Endothelial cell of umbilical vein (primary cell): ENCODE results near the gene ZNF800. TPM values are rescaled to one million over a fixed set of nuclear protein-coding genes. Genes with fewer than 3 reads are reported as not detected.

ENCODE experiments used
- BruUV-seq: library from RNA; stranded (reverse); fragments of 400-500 nt; replicated peaks from 2 replicates; lab custom pipeline; 2021; lab: Mats Ljungman, UMichigan
- CTCF ChIA-PET: fragments of 300-600, 350-600 bp; sonication (Branson Sonifier 250); formaldehyde crosslinking; loops from one replicate; lab custom pipeline; 2021; ENCODE audit warnings: antibody characterized with exemption, inconsistent platforms; lab: Charles Lee
- POLR2A ChIA-PET: fragments of 300-600, 350-600 bp; sonication (Branson Sonifier 250); formaldehyde crosslinking; loops from one replicate; lab custom pipeline; 2021; ENCODE audit warnings: antibody characterized with exemption, inconsistent platforms; lab: Charles Lee
- DNase-seq: peaks from one replicate; pipeline ENCODE4 v3.0.0-alpha.2; 2011; ENCODE audit warnings: low read depth, low spot score
- FAIRE-seq: peaks from 2 replicates; lab custom pipeline; 2011; peaks lifted over from hg19 to GRCh38; lab: Jason Lieb, UNC
- H2AFZ ChIP-seq: 2 replicates; pipeline ENCODE4 v1.6.0; 2012; ENCODE audit warnings: low read depth, low read length, control low read depth, inconsistent platforms
- H3K27ac ChIP-seq: 2 replicates; pipeline ENCODE4 v1.5.1; 2011; ENCODE audit warnings: low read depth, mild to moderate bottlenecking, control low read depth, low read length, moderate library complexity; ENCODE audit not compliant: insufficient read depth
- H3K27me3 ChIP-seq, 2 experiments: 2 replicates each; pipeline versions ENCODE4 v1.6.0 to v1.6.1; 2011; ENCODE audit warnings: low read length in 2 of 2, mixed read lengths in 1 of 2; ENCODE audit not compliant: control insufficient read depth in 2 of 2, insufficient read depth in 2 of 2
- H3K36me3 ChIP-seq, 2 experiments: 2 replicates in 1 of 2; 3 replicates in 1 of 2; pipeline ENCODE4 v1.5.1; 2011; ENCODE audit warnings: low read length in 2 of 2, mild to moderate bottlenecking in 1 of 2, moderate library complexity in 1 of 2; ENCODE audit not compliant: control insufficient read depth in 2 of 2, insufficient read depth in 2 of 2; ENCODE audit errors: extremely low read depth in 1 of 2
- H3K4me1 ChIP-seq: 3 replicates; pipeline ENCODE4 v1.5.1; 2011; ENCODE audit warnings: mild to moderate bottlenecking, low read length; ENCODE audit not compliant: control insufficient read depth, insufficient read depth; ENCODE audit errors: extremely low read depth
- H3K4me2 ChIP-seq: 2 replicates; pipeline ENCODE4 v1.6.1; 2011; ENCODE audit warnings: low read length, control low read depth, mixed read lengths; ENCODE audit not compliant: insufficient read depth
- H3K4me3 ChIP-seq, 3 experiments: fragments of 200-600 bp in 1 of 3; sonication (generic), shearing (Covaris generic) in 1 of 3; replicated peaks in 1 of 3; 2 replicates each; pipeline ENCODE4 v1.5.1; 2011 to 2016; ENCODE audit warnings: control low read depth in 3 of 3, low read length in 3 of 3, mild to moderate bottlenecking in 2 of 3, inconsistent platforms in 1 of 3, low read depth in 1 of 3, moderate library complexity in 1 of 3; ENCODE audit not compliant: insufficient read depth in 1 of 3
- H3K79me2 ChIP-seq: 2 replicates; pipeline ENCODE4 v1.6.0; 2012; ENCODE audit warnings: low read length, inconsistent platforms; ENCODE audit not compliant: control insufficient read depth, insufficient read depth
- H3K9ac ChIP-seq: replicated peaks from 2 replicates; pipeline ENCODE3; 2011; ENCODE audit warnings: low read length, control low read depth; ENCODE audit not compliant: insufficient read depth; ENCODE audit errors: extremely low read depth
- H3K9me1 ChIP-seq: replicated peaks from 3 replicates; pipeline ENCODE4 v1.6.0; 2011; ENCODE audit warnings: mild to moderate bottlenecking, low read length; ENCODE audit not compliant: control insufficient read depth, insufficient read depth; ENCODE audit errors: extremely low read depth
- H3K9me3 ChIP-seq: replicated peaks from 2 replicates; pipeline ENCODE4 v1.5.1; 2012; ENCODE audit warnings: low read length, inconsistent platforms; ENCODE audit not compliant: control insufficient read depth, insufficient read depth
- H4K20me1 ChIP-seq: replicated peaks from 2 replicates; pipeline ENCODE3; 2011; ENCODE audit warnings: mild to moderate bottlenecking, low read length; ENCODE audit not compliant: control insufficient read depth, insufficient read depth; ENCODE audit errors: extremely low read depth
- EZH2 ChIP-seq: IDR thresholded peaks from 2 replicates; pipeline ENCODE4 v1.6.1; 2012; ENCODE audit warnings: borderline replicate concordance, low read depth, mild to moderate bottlenecking, moderate library complexity, low read length, inconsistent platforms; ENCODE audit not compliant: severe bottlenecking
- FOS ChIP-seq: IDR thresholded peaks from 2 replicates; pipeline ENCODE4 v1.6.1; 2011; ENCODE audit warnings: mild to moderate bottlenecking, low read length, moderate library complexity, borderline replicate concordance; ENCODE audit not compliant: insufficient read depth
- GATA2 ChIP-seq: IDR thresholded peaks from 2 replicates; pipeline ENCODE4 v1.7.0; 2011; ENCODE audit warnings: low read depth, mild to moderate bottlenecking, moderate library complexity, mixed read lengths, low read length; ENCODE audit not compliant: insufficient read length, insufficient read depth
- JUN ChIP-seq: IDR thresholded peaks from 2 replicates; pipeline ENCODE4 v1.6.1; 2011; ENCODE audit warnings: borderline replicate concordance, low read depth; ENCODE audit not compliant: insufficient read length, insufficient read depth
- MYC ChIP-seq: IDR thresholded peaks from one replicate; pipeline ENCODE4 v1.6.1; 2011; ENCODE audit warnings: mild to moderate bottlenecking, low read depth, low read length
- POLR2A ChIP-seq: IDR thresholded peaks from 2 replicates; pipeline ENCODE4 v1.6.1; 2012; ENCODE audit warnings: low read depth, mild to moderate bottlenecking, control low read depth, low read length
- POLR2AphosphoS5 ChIP-seq: IDR thresholded peaks from 2 replicates; pipeline ENCODE4 v1.6.1; 2012; ENCODE audit warnings: low read depth, mild to moderate bottlenecking, control low read depth, low read length, moderate library complexity; ENCODE audit not compliant: insufficient read depth
- dilution Hi-C: fragments of 300-500 bp; cut with MboI; formaldehyde crosslinking; loops from one replicate; pipeline ENCODE4 v1.15.0; 2019; ENCODE audit warnings: low sequenced_read_pairs; ENCODE audit not compliant: extremely low pct_ligation_motif_present
- intact Hi-C: fragments of 100-400 bp; cut with micrococcal nuclease; formaldehyde crosslinking; loops from one replicate; pipeline ENCODE4 v1.10.0; 2022
- polyA plus RNA-seq, 4 experiments: library from polyadenylated mRNA; depleted of rRNA in 3 of 4; stranded (reverse) in 3 of 4; unstranded in 1 of 4; fragments of >200 nt; gene quantifications; 2 replicates each; pipeline versions ENCODE4 v1.2.1 to v1.2.3, GENCODE V29; 2011 to 2012; ENCODE audit warnings: missing spikeins in 1 of 4
- total RNA-seq: library from RNA; stranded (reverse); gene quantifications from 2 replicates; pipeline ENCODE4 v1.2.3, GENCODE V29; 2021
- TF ChIP-seq, protein P1 (sequence below): IDR thresholded peaks from 2 replicates; pipeline ENCODE4 v1.6.1; 2011; ENCODE audit not compliant: insufficient read depth, insufficient read length
- TF ChIP-seq, protein P2 (sequence below), 2 donors: IDR thresholded peaks; 1 replicate in 1 of 2; 2 replicates in 1 of 2; pipeline ENCODE4 v1.5.1; 2011; ENCODE audit warnings: low read length in 2 of 2, mild to moderate bottlenecking in 2 of 2, moderate library complexity in 2 of 2, control low read depth in 1 of 2, inconsistent platforms in 1 of 2, low read depth in 1 of 2; ENCODE audit not compliant: insufficient read depth in 1 of 2; ENCODE audit errors: extremely low read depth in 1 of 2

The ZNF800 gene
- total and polyA plus RNA-seq, 2 donors (not counting 3 experiments of a cell fraction or from before 2014, with no cell fraction given) = 10.9 to 35.4 TPM

DNA sequence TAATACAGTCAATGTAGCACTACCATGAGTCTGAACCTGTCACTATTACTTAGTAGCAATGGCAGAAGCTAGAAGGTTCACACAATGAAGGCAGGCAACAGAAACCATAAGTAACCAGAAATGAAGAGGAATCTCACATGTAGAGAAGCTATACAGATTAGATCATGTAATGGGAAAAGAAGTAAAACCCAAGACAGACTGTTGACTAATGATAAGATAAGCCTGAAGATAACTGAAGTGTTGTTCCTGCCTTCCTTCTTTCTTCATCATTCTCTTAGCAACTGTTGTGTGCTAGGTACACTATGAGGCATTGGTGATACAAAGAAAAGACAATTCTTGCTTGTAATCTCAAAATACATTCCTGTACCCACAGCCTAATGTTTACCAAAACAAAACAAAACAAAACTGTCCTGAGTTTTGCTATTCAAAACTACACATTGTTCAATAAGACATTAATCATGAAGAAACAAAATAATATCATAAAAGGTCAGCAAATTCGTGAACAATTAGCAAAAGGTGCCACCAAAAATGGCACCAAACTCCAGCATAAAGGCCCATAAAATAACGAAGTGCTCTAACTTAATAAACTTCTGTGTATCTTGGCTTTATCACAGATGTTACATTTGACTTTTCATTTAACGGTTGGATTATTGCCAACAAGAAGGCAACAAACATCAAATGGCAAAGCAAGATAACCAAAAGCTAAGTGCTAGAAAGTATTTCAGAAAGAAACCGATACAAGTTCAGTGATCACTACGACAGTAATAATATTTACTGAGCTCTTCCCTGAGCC is 27.1 kb downstream of the ZNF800 start:
- dilution Hi-C loops = no loop called here
- Histone ChIP-seq H3K36me3 (peaks cover 4 to 7% of the 10 kb centered on the region in 2 experiments), H3K9me1 (no peaks in the 10 kb centered on the region), H3K9me3 (no peaks in the 10 kb centered on the region), H3K4me2 (no peak overlapping the region), H3K9ac (no peak overlapping the region), H3K27me3 (no peaks in the 10 kb centered on the region), H3K27ac (no peak overlapping the region), H3K4me3 (no peak overlapping the region), H4K20me1 (peaks cover 3% of the 10 kb centered on the region), H3K4me1 (no peaks in the 10 kb centered on the region), H2AFZ (no peak overlapping the region), H3K79me2 (peaks cover 38% of the 10 kb centered on the region)
- intact Hi-C loops = no loop called here
- ChIA-PET POLR2A (no interaction called here), CTCF (interaction anchor here (1.0 to 2.9 kb wide), 2 partner anchors 8 to 18 kb away, joined by 3 to 8 read pairs; no protein-coding TSS in a partner anchor)
- no TSS peak for BruUV-seq
- FAIRE-seq = no peak
- DNase-seq = no peak
- TF ChIP-seq JUN = no peak
- TF ChIP-seq GATA2 = no peak
- TF ChIP-seq, protein P1, sequence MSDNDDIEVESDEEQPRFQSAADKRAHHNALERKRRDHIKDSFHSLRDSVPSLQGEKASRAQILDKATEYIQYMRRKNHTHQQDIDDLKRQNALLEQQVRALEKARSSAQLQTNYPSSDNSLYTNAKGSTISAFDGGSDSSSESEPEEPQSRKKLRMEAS = no peak
- no peak for TF ChIP-seq POLR2AphosphoS5
- TF ChIP-seq EZH2 = no peak
- TF ChIP-seq POLR2A = no peak
- no peak for TF ChIP-seq FOS
- TF ChIP-seq, protein P2, sequence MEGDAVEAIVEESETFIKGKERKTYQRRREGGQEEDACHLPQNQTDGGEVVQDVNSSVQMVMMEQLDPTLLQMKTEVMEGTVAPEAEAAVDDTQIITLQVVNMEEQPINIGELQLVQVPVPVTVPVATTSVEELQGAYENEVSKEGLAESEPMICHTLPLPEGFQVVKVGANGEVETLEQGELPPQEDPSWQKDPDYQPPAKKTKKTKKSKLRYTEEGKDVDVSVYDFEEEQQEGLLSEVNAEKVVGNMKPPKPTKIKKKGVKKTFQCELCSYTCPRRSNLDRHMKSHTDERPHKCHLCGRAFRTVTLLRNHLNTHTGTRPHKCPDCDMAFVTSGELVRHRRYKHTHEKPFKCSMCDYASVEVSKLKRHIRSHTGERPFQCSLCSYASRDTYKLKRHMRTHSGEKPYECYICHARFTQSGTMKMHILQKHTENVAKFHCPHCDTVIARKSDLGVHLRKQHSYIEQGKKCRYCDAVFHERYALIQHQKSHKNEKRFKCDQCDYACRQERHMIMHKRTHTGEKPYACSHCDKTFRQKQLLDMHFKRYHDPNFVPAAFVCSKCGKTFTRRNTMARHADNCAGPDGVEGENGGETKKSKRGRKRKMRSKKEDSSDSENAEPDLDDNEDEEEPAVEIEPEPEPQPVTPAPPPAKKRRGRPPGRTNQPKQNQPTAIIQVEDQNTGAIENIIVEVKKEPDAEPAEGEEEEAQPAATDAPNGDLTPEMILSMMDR (IDR thresholded peaks at IDR 0.05; ENCODE audit: extremely low read depth in 1 of 2, insufficient read depth in 1 of 2, low read depth in 1 of 2, low read length in 2 of 2) = no peak
- no peak for TF ChIP-seq MYC
